GM12874 (cell line): ENCODE measurements around the gene RAP1GAP.

Source experiments
- TF ChIP-seq, protein P1 (sequence below): IDR thresholded peaks from 2 replicates; pipeline ENCODE4 v1.5.1; 2011; ENCODE audit warnings: low read depth, mild to moderate bottlenecking, control low read depth, low read length, moderate library complexity; ENCODE audit not compliant: insufficient read depth

RAP1GAP gene

DNA sequence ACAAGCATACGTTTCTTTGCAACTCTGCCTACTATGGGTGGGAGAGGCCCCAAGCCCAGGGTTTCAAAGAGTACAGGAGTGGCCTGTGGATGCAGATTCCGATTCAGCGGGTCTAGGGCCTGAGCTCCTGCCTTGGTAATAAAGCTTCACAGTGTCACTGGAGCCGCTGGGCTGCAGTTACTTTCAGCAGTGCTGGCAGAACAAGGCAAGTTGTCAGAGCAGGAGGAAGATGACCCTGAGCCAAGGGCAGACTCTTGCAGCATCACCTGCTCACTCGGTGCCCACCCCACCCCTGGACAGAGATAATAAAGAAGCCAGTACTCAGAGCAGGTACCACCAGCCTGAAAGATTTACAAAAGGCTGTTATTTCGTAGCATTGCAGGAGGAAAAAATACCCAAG, 8.0 kb upstream of the RAP1GAP start:
- TF ChIP-seq, protein P1, sequence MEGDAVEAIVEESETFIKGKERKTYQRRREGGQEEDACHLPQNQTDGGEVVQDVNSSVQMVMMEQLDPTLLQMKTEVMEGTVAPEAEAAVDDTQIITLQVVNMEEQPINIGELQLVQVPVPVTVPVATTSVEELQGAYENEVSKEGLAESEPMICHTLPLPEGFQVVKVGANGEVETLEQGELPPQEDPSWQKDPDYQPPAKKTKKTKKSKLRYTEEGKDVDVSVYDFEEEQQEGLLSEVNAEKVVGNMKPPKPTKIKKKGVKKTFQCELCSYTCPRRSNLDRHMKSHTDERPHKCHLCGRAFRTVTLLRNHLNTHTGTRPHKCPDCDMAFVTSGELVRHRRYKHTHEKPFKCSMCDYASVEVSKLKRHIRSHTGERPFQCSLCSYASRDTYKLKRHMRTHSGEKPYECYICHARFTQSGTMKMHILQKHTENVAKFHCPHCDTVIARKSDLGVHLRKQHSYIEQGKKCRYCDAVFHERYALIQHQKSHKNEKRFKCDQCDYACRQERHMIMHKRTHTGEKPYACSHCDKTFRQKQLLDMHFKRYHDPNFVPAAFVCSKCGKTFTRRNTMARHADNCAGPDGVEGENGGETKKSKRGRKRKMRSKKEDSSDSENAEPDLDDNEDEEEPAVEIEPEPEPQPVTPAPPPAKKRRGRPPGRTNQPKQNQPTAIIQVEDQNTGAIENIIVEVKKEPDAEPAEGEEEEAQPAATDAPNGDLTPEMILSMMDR = no peak

- TF ChIP-seq, protein P1 = no peak
Measured at GRCh38 chr1:21674957-21675356, 5.8 kb upstream of the RAP1GAP start.

DNA sequence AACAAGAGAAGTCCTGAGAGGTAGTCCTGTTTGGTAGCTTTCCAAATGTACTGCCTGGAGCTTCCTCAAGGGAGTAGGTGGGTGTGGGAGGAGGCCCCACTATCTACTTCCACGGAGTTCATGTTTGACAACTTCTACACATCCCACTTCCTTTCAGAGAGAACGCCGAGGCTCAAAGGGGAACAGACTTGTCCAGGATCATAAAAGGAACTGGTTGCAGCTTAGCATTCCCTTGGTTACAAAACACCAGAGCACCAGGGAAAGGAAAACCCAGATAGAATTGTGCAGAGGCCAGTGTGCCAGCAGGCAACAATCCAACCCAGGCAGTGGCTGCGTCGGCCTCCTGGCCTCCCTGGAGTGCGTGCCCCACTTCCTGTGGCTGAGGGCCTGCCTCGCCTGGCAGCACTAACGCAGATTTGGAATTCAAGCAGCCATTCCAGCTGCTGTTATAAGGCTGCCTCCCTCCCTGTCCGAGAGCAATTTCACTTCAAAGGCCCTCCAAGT, 4.2 kb upstream of the RAP1GAP start:
- TF ChIP-seq, protein P1 = no peak

DNA sequence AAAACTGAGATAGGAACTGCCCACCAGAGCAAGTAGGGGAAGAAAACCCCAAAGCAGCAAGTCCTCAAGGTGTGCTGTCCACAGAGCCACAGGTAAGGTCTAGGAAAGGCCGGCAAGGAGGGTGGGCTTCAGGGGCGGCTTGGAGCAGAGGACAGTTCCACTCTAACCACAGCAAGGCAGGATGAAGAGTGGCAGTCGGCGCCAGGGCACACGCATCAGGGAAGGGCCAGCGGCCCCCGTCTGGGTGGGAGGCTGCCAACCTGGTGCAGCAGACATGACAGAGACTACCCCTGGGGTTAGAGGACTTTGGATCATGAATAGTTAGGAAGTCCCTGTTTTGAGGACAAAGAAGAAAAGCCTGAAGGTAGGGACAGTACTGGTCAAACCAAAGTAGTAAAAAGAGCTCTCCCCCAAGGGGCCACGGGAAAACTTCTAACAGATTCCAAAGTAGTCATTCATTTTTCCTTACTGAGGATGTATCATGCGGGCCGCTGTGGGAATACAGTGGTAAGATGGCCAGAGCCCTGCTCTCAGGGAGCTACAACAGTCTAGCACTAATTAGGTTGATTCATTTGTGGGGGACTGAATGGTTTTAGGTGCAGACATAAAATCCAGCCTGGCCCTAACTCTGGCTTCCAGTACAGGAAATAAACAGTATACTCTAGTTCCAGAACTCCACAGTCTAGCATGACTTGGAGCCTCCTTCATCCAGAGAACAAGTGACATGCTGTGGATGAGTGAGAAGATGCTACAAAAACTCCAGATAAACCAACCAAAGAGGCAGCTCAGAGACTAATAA, 3.5 kb upstream of the RAP1GAP start:
- TF ChIP-seq, protein P1 = no peak

DNA sequence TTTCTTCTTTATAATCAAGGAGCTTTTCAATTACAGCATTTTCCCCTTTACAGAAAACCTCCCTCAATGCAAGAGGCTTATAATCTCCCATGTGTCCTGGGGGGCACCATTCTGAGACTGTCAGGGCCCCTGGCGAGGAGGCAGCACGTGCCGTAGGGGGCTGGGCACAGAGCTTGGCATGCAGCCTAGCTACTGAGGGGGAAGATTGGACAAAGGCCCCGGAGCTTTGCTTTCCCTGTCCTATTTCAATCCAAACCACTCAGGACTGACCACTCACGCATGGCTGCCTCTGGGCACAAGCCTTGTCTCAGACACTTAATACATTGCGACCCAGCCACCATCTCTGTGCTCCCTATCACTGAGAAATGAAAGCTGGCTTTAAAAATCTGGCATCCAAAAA, 2.8 kb upstream of the RAP1GAP start:
- TF ChIP-seq, protein P1 = no peak

DNA sequence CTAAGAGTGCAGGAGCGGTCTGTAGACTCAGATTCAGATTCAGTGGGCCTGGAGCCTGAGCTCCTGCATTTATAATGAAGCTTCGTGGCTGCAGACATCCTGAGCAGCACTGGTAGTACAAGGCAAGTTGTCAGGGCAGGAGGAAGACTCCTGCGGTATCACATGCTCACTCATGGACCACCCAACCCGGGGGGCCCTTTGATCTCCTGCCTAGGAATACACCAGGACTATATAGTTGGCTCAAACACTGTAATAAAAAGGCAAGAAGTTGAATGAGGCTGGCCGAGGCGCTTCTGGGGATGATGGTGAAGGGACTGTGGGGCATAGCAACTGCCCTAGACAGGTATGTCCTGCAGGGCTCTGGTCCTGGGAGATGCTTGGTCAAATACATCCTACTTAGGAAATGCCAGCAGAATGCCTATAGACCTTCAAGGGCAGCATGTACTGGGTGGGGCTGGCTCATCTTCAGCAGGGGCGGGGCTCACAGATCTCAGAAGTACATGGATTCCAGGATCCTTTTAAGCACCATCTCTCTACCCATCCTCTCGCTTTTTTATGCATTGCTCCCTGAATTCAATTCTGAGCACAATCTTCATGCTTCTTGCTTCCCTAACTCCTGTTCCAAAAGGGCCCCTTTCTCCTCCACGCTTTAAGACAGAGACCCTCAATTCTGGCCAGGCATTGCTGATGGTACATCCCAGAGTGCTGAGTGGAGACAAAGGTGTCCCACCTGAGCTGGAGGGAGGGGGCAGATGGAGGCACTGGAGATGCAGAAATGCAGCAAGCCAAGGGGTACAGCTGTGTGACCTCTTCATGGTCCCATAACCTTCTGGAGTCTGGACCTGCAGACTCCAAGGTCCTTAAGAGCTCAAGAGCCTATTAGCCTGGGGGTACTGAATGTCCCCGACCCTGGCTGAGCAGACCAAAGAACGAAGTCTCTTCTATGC, 2.1 kb upstream of the RAP1GAP start:
- TF ChIP-seq, protein P1 = no peak
